ENCODE results near the gene ENTPD7. TPM values are rescaled to one million over a fixed set of nuclear protein-coding genes. Genes with fewer than 3 reads are reported as not detected.
A peak's percentile ranks its signal among the peaks of the same experiment; 100 is the strongest.

Gene ENTPD7, protein sequence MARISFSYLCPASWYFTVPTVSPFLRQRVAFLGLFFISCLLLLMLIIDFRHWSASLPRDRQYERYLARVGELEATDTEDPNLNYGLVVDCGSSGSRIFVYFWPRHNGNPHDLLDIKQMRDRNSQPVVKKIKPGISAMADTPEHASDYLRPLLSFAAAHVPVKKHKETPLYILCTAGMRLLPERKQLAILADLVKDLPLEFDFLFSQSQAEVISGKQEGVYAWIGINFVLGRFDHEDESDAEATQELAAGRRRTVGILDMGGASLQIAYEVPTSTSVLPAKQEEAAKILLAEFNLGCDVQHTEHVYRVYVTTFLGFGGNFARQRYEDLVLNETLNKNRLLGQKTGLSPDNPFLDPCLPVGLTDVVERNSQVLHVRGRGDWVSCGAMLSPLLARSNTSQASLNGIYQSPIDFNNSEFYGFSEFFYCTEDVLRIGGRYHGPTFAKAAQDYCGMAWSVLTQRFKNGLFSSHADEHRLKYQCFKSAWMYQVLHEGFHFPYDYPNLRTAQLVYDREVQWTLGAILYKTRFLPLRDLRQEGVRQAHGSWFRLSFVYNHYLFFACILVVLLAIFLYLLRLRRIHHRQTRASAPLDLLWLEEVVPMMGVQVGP
- 2.1 TPM for polyA plus RNA-seq (2012; ENCODE audit: insufficient read depth, insufficient read length, low read depth)

GRCh38 chr10:99659031-99659867, at the start of gene ENTPD7:
Gene ENTPD7, plus strand, starts transcription at chr10:99659509. Its CDS starts 448 bp downstream, at chr10:99659957.
- Histone ChIP-seq H3K4me1 (no peaks in the 10 kb centered on the region), H3K9me3 (no peaks in the 10 kb centered on the region), H3K27me3 (peaks cover 4% of the 10 kb centered on the region; the same call in 1 of the 2 replicates), H3K36me3 (no peaks in the 10 kb centered on the region), H3K4me3 (ENCODE audit: low read depth, low read length) (peak within 1 kb of the TSS; percentile 93)
- peak; percentile 95 for DNase-seq
- TF ChIP-seq CTCF (IDR thresholded peaks at IDR 0.05; ENCODE audit: low read depth, low read length) = 0 out of 2 replicates have a peak, but pooled peaks have one; percentile 1

DNA sequence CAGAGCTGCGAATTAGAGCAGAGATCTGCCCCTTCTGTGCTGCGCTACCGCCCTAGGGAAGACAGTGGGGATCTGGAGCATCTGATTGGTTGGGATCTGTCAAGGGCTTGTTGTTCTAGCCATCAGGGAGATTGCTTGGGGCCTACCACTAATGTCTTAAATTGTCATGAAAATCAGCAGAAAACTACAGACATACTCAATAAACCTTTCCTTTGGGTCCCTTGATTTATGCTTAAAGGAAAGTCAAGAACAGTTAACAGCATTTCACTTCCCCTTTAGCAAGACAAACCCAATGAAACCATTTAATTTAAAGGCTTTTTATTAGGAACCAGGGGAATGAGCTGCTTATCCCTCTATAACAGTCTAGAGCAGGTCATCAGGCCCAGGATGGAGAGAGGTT, 49.1 kb upstream of the ENTPD7 start:
- Histone ChIP-seq H3K27me3 (no peaks in the 10 kb centered on the region), H3K4me1 (no peaks in the 10 kb centered on the region), H3K9me3 (no peaks in the 10 kb centered on the region), H3K36me3 (no peaks in the 10 kb centered on the region), H3K4me3 (ENCODE audit: low read depth, low read length) (no peak overlapping the region)
- no peak for DNase-seq
- no peak for TF ChIP-seq CTCF (IDR thresholded peaks at IDR 0.05; ENCODE audit: low read depth, low read length)

DNA sequence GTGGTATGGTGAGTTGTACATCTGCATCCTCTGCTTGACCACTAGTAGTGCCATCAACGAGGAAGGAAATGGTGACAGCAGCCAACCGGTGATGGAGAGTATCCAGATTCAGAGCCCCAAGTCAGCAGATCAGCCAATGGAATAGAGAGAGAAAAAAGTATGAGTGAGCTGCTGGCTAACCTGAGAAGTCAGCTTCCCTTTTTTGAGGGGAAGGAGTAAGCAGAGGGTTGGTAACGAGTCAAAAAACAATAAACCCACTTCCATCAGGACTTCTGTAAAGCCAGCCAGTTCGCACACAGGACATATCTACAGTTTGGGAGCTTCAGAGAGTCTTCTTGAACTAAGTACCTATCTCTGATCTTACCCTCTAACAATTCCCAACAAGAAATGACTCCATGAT, 48.0 kb upstream of the ENTPD7 start:
- H3K4me1 ChIP-seq = no peaks in the 10 kb centered on the region
- H3K4me3 ChIP-seq (ENCODE audit: low read depth, low read length) = no peak overlapping the region
- TF ChIP-seq CTCF (IDR thresholded peaks at IDR 0.05; ENCODE audit: low read depth, low read length) = no peak
- no peaks in the 10 kb centered on the region for H3K36me3 ChIP-seq
- no peaks in the 10 kb centered on the region for H3K27me3 ChIP-seq
- DNase-seq = no peak
- no peaks in the 10 kb centered on the region for H3K9me3 ChIP-seq

GRCh38 chr10:99612167-99612831, 47.0 kb upstream of the ENTPD7 start:
- peak; percentile 87 for TF ChIP-seq CTCF (IDR thresholded peaks at IDR 0.05; ENCODE audit: low read depth, low read length)
- H3K9me3 ChIP-seq = no peaks in the 10 kb centered on the region
- no peaks in the 10 kb centered on the region for H3K27me3 ChIP-seq
- H3K36me3 ChIP-seq = no peaks in the 10 kb centered on the region
- DNase-seq = peak; percentile 27
- no peaks in the 10 kb centered on the region for H3K4me1 ChIP-seq
- no peak overlapping the region for H3K4me3 ChIP-seq (ENCODE audit: low read depth, low read length)

GRCh38 chr10:99615426-99615825, 43.9 kb upstream of the ENTPD7 start:
- Histone ChIP-seq H3K27me3 (no peaks in the 10 kb centered on the region), H3K36me3 (no peaks in the 10 kb centered on the region), H3K9me3 (no peaks in the 10 kb centered on the region), H3K4me1 (no peaks in the 10 kb centered on the region), H3K4me3 (ENCODE audit: low read depth, low read length) (no peak overlapping the region)
- TF ChIP-seq CTCF (IDR thresholded peaks at IDR 0.05; ENCODE audit: low read depth, low read length) = no peak
- DNase-seq = no peak

All from BE2C (cell line).